ENCODE results near the gene ATAD2B. TPM values are rescaled to one million over a fixed set of nuclear protein-coding genes. Genes with fewer than 3 reads are reported as not detected.
A peak's percentile ranks its signal among the peaks of the same experiment; 100 is the strongest.

Gene ATAD2B
- total RNA-seq, 2 donors from 2014 or later: 16.1 to 16.7 TPM

GRCh38 chr2:23711979-23712755 is 214.8 kb downstream of the ATAD2B start:
- ATAC-seq (no peak), DNase-seq (ENCODE audit: low spot score in 2 of 2) (no peak)
- Mint-ChIP-seq H3K36me3 (no peaks in the 10 kb centered on the region), H3K27ac (no peak overlapping the region), H3K9me3 (no peaks in the 10 kb centered on the region)

DNA sequence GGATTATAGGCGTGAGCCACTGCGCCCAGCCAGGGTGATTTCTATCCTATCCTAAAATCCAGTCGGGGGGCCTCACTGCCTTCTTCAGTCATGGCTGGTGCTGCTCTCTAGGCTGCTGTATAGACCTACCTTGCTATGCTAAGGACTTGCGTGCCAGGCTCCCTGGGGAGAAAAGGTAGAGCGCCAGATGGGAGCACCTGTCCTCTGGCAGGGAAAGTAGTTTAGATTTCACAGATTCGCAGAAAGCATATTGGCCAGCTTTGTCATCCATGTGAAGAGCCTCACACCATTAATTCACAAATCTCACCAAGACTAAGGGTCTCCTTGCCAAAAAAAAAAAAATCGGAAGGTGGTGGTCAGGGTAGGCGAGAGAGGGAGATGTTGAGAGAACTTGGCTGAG is 217.6 kb downstream of the ATAD2B start:
- Mint-ChIP-seq H3K27ac (peak overlapping the region in 1 of 2 donors; percentile 68), H3K36me3 (no peaks in the 10 kb centered on the region), H3K9me3 (no peaks in the 10 kb centered on the region)
- DNase-seq (ENCODE audit: low spot score in 2 of 2) (no peak), ATAC-seq (no peak)

DNA sequence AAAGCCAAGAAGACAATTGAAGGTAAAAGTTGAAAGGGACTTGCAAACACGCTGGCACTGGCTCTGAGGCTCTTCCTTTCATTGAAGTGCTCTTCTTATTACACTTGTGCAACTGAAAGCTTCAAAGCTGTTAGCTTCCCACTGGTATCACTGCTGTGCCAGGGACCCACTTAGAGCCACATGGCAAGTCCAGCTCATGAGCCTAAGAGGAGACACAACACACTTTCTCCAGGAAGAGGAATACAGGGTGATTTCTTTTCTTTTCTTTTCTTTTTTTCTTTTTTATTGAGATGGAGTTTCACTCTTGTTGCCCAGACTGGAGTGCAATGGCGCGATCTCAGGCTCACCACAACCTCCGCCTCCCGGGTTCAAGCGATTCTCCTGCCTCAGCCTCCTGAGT is 218.2 kb downstream of the ATAD2B start:
- Mint-ChIP-seq H3K9me3 (no peaks in the 10 kb centered on the region), H3K27ac (no peak overlapping the region), H3K36me3 (no peaks in the 10 kb centered on the region)
- DNase-seq (ENCODE audit: low spot score in 2 of 2) (no peak), ATAC-seq (no peak)

DNA sequence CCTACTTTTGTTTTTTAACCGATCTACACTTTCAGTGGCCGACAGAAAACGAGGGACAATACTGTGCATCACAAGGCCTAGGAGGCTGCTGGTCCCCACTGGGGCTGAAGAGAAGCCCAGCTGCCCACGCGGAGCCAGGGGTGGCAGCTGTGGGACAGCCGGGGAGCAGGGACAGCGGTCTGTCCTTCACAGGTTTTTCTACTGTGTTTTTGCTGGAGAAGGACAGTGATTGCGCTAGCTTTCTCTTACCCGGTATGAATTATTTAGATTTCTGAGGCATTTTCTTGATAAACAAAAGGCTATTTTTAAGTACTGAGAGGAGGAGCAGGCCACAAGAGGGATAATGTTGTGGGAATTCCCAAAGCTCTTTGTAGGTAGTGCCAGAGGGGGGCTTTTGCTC is 219.8 kb downstream of the ATAD2B start:
- no peak overlapping the region for H3K27ac Mint-ChIP-seq
- no peaks in the 10 kb centered on the region for H3K9me3 Mint-ChIP-seq
- no peak for ATAC-seq
- H3K36me3 Mint-ChIP-seq: no peaks in the 10 kb centered on the region
- no peak for DNase-seq (ENCODE audit: low spot score in 2 of 2)

DNA sequence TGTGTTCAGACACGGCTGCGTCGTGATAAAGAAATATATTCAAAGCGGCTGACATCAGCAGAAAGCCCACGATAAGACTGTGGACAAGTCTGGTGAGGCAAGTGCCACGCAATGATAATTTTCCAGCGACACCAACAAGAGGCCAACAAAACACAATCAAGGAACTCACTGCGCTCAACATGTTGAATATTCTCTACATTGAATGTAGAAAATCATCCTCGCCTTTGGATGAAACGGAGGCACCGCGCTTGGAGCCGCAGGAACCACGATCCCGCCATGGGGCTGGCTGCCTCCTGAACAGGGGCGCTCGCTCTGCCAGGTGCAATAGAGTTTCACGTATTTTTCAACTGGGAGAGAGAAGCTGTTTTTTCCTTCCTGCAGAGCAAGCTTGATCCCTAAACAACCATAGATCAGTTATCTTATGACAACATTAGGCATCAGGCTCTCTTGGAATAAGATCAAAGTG is 220.3 kb downstream of the ATAD2B start:
- Mint-ChIP-seq H3K9me3 (no peaks in the 10 kb centered on the region), H3K27ac (no peak overlapping the region), H3K36me3 (no peaks in the 10 kb centered on the region)
- ATAC-seq: no peak
- DNase-seq (ENCODE audit: low spot score in 2 of 2): no peak

GRCh38 chr2:23705771-23706612 is 220.9 kb downstream of the ATAD2B start:
- ATAC-seq (no peak), DNase-seq (ENCODE audit: low spot score in 2 of 2) (no peak)
- H3K9me3 Mint-ChIP-seq: no peaks in the 10 kb centered on the region
- H3K27ac Mint-ChIP-seq: no peak overlapping the region
- H3K36me3 Mint-ChIP-seq: peaks cover 0 to 4% of the 10 kb centered on the region in 2 donors

- H3K27ac Mint-ChIP-seq: peak overlapping the region in 1 of 2 donors; percentile 66
- DNase-seq (ENCODE audit: low spot score in 2 of 2) (no peak), ATAC-seq (no peak)
- no peaks in the 10 kb centered on the region for H3K9me3 Mint-ChIP-seq
- peaks cover 0 to 7% of the 10 kb centered on the region in 2 donors for H3K36me3 Mint-ChIP-seq
These were observed 223.1 kb downstream of the ATAD2B start for GRCh38 chr2:23703583-23704385.

- DNase-seq (ENCODE audit: low spot score in 2 of 2) (no peak), ATAC-seq (no peak)
- no peak overlapping the region for H3K27ac Mint-ChIP-seq
- peaks cover 0 to 7% of the 10 kb centered on the region in 2 donors for H3K36me3 Mint-ChIP-seq
- no peaks in the 10 kb centered on the region for H3K9me3 Mint-ChIP-seq
These were observed 223.8 kb downstream of the ATAD2B start for GRCh38 chr2:23703037-23703582.

- no peak for ATAC-seq
These were observed 226.3 kb downstream of the ATAD2B start for GRCh38 chr2:23700627-23701026.

DNA sequence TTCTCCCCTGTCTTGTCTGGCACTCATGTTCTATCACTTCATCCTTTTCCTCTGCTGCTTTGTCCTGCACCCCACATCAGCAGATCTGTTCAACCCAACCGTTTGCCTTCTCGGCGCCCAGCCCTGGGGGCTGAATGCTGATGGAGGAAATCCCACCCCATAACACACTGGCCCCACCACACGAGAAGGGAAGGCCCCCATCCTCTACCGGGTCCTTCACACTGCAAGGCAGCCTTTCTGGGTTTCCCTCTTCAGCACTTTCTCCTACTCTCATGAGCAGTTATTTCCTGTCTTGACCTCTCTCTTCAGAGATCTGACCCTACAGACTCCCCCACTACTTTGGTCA is 227.4 kb downstream of the ATAD2B start:
- DNase-seq (ENCODE audit: low spot score in 2 of 2) (peak in 1 of 2 donors; percentile 23), ATAC-seq (no peak)
- H3K36me3 Mint-ChIP-seq: peaks cover 0 to 7% of the 10 kb centered on the region in 2 donors
- H3K27ac Mint-ChIP-seq: peak overlapping the region; percentile 17 to 23
- H3K9me3 Mint-ChIP-seq: no peaks in the 10 kb centered on the region

More at GRCh38 chr2:23700627-23701026, 226.3 kb downstream of the ATAD2B start:
- peaks cover 0 to 7% of the 10 kb centered on the region in 2 donors for H3K36me3 Mint-ChIP-seq
- DNase-seq (ENCODE audit: low spot score in 2 of 2): no peak
- no peak overlapping the region for H3K27ac Mint-ChIP-seq
- H3K9me3 Mint-ChIP-seq: no peaks in the 10 kb centered on the region

GRCh38 chr2:23698721-23699579 is 228.0 kb downstream of the ATAD2B start:
- ATAC-seq (no peak), DNase-seq (ENCODE audit: low spot score in 2 of 2) (peak in 1 of 2 donors; percentile 40)
- peak overlapping the region in 1 of 2 donors; percentile 23 for H3K27ac Mint-ChIP-seq
- H3K36me3 Mint-ChIP-seq: peaks cover 0 to 7% of the 10 kb centered on the region in 2 donors
- H3K9me3 Mint-ChIP-seq: no peaks in the 10 kb centered on the region

Other genes with a start within 250 kb of the ATAD2B start
- 10 to 100 TPM in 1 of 2 donors, 1 to 10 TPM in 1; 9.3 to 13.0 TPM for gene UBXN2A, start 13.3 kb upstream of the ATAD2B start, total RNA-seq
- under 1 TPM in 1 of 2 donors, not detected in 1; 0.16 TPM for gene MFSD2B, start 83.0 kb upstream of the ATAD2B start, total RNA-seq
- 10 to 100 TPM; 16.9 to 24.5 TPM for gene WDCP, start 120.3 kb upstream of the ATAD2B start, total RNA-seq
- gene FKBP1B, start 122.6 kb upstream of the ATAD2B start, total RNA-seq: 1 to 10 TPM in 1 of 2 donors, under 1 TPM in 1; 0.64 to 1.4 TPM
- 100 to 1,000 TPM; 137 to 171 TPM for gene SF3B6, start 149.2 kb upstream of the ATAD2B start, total RNA-seq
- gene TP53I3, start 157.7 kb upstream of the ATAD2B start, total RNA-seq: 1 to 10 TPM; 1.8 to 2.6 TPM
- not detected for gene PFN4, start 196.2 kb upstream of the ATAD2B start, total RNA-seq
- 1 to 10 TPM; 5.8 to 7.9 TPM for gene FAM228B, start 196.3 kb upstream of the ATAD2B start, total RNA-seq
- under 1 TPM; 0.14 to 0.30 TPM for gene FAM228A, start 247.9 kb upstream of the ATAD2B start, total RNA-seq

All from activated naive CD4-positive, alpha-beta T cell treated with anti-CD3 and anti-CD28 coated beads, Interleukin-2, amount 50 U/mL, for 72 hours (primary cell).